Spleen (tissue), 11 donors: ENCODE data around the gene TAS1R1. TPM values are rescaled to one million over a fixed set of nuclear protein-coding genes. Genes with fewer than 3 reads are reported as not detected.
"Not testable (repeated sequence)": the region's sequence is repeated elsewhere in the genome, so short reads cannot be mapped to it uniquely, and the experiment has no call there.

Experiments used
- DNase-seq: peaks from one replicate; pipeline ENCODE4 v3.0.0-alpha.2; 2020
- H3K27ac ChIP-seq, 8 donors: fragments of 200-600 bp; sonication (generic) in 7 of 8; 1 replicate in 4 of 8; 2 replicates in 4 of 8; pipeline versions ENCODE4 v1.5.0 to v1.8.0; 2016 to 2021; ENCODE audit warnings: inconsistent platforms in 4 of 8, mild to moderate bottlenecking in 4 of 8, moderate library complexity in 1 of 8
- H3K27me3 ChIP-seq, 7 donors: fragments of 200-600 bp; sonication (generic) in 6 of 7; replicated peaks in 1 of 7; 1 replicate in 4 of 7; 2 replicates in 3 of 7; pipeline versions ENCODE4 v1.5.0 to v1.8.0; 2016 to 2021; ENCODE audit warnings: inconsistent platforms in 3 of 7, mild to moderate bottlenecking in 1 of 7
- H3K36me3 ChIP-seq, 6 donors: fragments of 200-600 bp; sonication (generic) in 5 of 6; 1 replicate in 4 of 6; 2 replicates in 2 of 6; pipeline versions ENCODE4 v1.5.0 to v1.8.0; 2016 to 2021; ENCODE audit warnings: inconsistent platforms in 2 of 6
- H3K4me1 ChIP-seq, 6 donors: fragments of 200-600 bp; sonication (generic) in 5 of 6; 1 replicate in 3 of 6; 2 replicates in 3 of 6; pipeline versions ENCODE4 v1.5.0 to v1.8.0; 2016 to 2021; ENCODE audit warnings: inconsistent platforms in 3 of 6
- H3K4me3 ChIP-seq, 8 donors: fragments of 200-600 bp; sonication (generic) in 7 of 8; 1 replicate in 4 of 8; 2 replicates in 4 of 8; pipeline versions ENCODE4 v1.5.0 to v1.8.0; 2016 to 2021; ENCODE audit warnings: inconsistent platforms in 4 of 8, mild to moderate bottlenecking in 4 of 8, moderate library complexity in 2 of 8
- H3K9me3 ChIP-seq, 8 donors: fragments of 200-600 bp; sonication (generic) in 7 of 8; 1 replicate in 4 of 8; 2 replicates in 4 of 8; pipeline versions ENCODE4 v1.5.0 to v1.8.0; 2016 to 2021; ENCODE audit warnings: inconsistent platforms in 4 of 8
- POLR2A ChIP-seq, 3 donors: fragments of 450-650 bp; IDR thresholded peaks; one replicate each; pipeline ENCODE4 v1.5.1; 2017; ENCODE audit warnings: antibody characterized with exemption in 3 of 3, mild to moderate bottlenecking in 1 of 3
- POLR2AphosphoS5 ChIP-seq, 3 donors: sonication (generic); formaldehyde crosslinking; IDR thresholded peaks; one replicate each; pipeline ENCODE4 v1.5.1; 2017; ENCODE audit warnings: antibody characterized with exemption in 3 of 3
- WGBS, 5 donors: extraction: QIAGEN DNeasy Blood & Tissue Kit in 3 of 5; methylation state at CpG; one replicate each; pipeline versions ENCODE4 v1.1.5 to v1.1.7; 2013 to 2018; 5-methylcytosine and 5-hydroxymethylcytosine counted together
- intact Hi-C: fragments of 100-400 bp; cut with DNase I; formaldehyde crosslinking; loops from one replicate; pipeline ENCODE4 v1.15.0; 2023; ENCODE audit warnings: low total_unique reads
- polyA plus RNA-seq, 3 donors: library from polyadenylated mRNA; stranded (reverse); fragments of 200-250 nt; gene quantifications; one replicate each; pipeline ENCODE4 v1.2.1, GENCODE V29; 2013
- total RNA-seq, 7 donors: library from RNA; depleted of rRNA in 3 of 7; stranded (reverse); fragments of >200 nt in 3 of 7; fragmentation: NEBNext Ultra II Directional in 4 of 7; extraction: Animal tissue kit (Norgen Biotek cat#: 25700) in 4 of 7; gene quantifications; one replicate each; pipeline versions ENCODE4 v1.1.0 to v1.2.1, GENCODE V29; 2016 to 2021
- TF ChIP-seq, protein P1 (sequence below), 11 experiments: fragments of 200-600 bp in 7 of 11; fragments of 450-650 bp in 4 of 11; sonication (generic) in 4 of 11; IDR thresholded peaks in 8 of 11; conservative IDR thresholded peaks in 3 of 11; 1 replicate in 7 of 11; 2 replicates in 4 of 11; pipeline versions ENCODE4 v1.4.0 to v1.8.0; 2016 to 2021; ENCODE audit warnings: antibody characterized with exemption in 11 of 11, inconsistent platforms in 4 of 11, mild to moderate bottlenecking in 1 of 11
- donor health status: healthy with polysubstance abuse.
- donor health status: DM: no; HTN: no; CAD: no; lungs with moderate emphysema.
- donor health status: DM: no; HTN: no; CAD: no.
- donor health status: Bipolar disorder and iron deficiency.
- donor health status: healthy.
- donor health status: DM: no; HTN: no; CAD: no.
- donor health status: DM: yes; HTN: yes; CAD: no.

TAS1R1 gene
- total and polyA plus RNA-seq, 10 donors: 0.09 to 0.88 (median 0.43) TPM

DNA sequence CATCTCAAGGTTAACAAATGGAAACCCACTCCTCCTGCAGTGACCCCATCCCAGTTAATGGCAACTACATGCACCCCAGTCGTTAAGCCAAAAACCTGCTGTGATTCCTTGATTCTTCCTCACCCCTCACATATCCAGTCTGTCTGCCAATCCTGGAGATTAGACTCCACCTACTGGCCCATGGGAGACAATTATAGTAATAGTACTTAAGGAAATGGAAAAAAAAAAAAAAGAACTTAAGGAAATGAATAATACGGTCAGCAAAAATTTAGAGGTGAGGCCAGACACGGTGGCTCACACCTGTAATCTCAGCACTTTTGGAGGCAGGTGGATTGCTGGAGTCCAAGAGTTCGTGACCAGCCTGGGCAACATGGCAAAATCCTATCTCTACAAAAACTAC, 7.8 kb upstream of the TAS1R1 start:
- Histone ChIP-seq H3K9me3 (no peaks in the 10 kb centered on the region), H3K4me1 (peaks cover 6 to 54% (median 33%) of the 10 kb centered on the region in 6 donors), H3K27me3 (no peaks in the 10 kb centered on the region), H3K4me3 (no peak overlapping the region), H3K27ac (peak overlapping the region in 6 of 8 donors; percentile 49 to 83 (median 80)), H3K36me3 (peaks cover 0 to 95% (median 77%) of the 10 kb centered on the region in 6 donors)
- intact Hi-C loops: loop anchor here (5.0 kb wide), 1 partner anchor 60 kb away; no protein-coding TSS in a partner anchor
- TF ChIP-seq POLR2AphosphoS5 (IDR thresholded peaks at IDR 0.05) (no peak), POLR2A (IDR thresholded peaks at IDR 0.05) (no peak)
- TF ChIP-seq, protein P1, sequence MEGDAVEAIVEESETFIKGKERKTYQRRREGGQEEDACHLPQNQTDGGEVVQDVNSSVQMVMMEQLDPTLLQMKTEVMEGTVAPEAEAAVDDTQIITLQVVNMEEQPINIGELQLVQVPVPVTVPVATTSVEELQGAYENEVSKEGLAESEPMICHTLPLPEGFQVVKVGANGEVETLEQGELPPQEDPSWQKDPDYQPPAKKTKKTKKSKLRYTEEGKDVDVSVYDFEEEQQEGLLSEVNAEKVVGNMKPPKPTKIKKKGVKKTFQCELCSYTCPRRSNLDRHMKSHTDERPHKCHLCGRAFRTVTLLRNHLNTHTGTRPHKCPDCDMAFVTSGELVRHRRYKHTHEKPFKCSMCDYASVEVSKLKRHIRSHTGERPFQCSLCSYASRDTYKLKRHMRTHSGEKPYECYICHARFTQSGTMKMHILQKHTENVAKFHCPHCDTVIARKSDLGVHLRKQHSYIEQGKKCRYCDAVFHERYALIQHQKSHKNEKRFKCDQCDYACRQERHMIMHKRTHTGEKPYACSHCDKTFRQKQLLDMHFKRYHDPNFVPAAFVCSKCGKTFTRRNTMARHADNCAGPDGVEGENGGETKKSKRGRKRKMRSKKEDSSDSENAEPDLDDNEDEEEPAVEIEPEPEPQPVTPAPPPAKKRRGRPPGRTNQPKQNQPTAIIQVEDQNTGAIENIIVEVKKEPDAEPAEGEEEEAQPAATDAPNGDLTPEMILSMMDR (IDR thresholded peaks at IDR 0.05 in 8 of 11, conservative IDR thresholded peaks at IDR 0.05 in 3 of 11): peak in 3 of 11 experiments; percentile 15 to 50 (median 27)
- WGBS, 5 donors: 58 to 73% (median 68%) methylated on average over 4 of the region's 4 CpGs
- DNase-seq: no peak

DNA sequence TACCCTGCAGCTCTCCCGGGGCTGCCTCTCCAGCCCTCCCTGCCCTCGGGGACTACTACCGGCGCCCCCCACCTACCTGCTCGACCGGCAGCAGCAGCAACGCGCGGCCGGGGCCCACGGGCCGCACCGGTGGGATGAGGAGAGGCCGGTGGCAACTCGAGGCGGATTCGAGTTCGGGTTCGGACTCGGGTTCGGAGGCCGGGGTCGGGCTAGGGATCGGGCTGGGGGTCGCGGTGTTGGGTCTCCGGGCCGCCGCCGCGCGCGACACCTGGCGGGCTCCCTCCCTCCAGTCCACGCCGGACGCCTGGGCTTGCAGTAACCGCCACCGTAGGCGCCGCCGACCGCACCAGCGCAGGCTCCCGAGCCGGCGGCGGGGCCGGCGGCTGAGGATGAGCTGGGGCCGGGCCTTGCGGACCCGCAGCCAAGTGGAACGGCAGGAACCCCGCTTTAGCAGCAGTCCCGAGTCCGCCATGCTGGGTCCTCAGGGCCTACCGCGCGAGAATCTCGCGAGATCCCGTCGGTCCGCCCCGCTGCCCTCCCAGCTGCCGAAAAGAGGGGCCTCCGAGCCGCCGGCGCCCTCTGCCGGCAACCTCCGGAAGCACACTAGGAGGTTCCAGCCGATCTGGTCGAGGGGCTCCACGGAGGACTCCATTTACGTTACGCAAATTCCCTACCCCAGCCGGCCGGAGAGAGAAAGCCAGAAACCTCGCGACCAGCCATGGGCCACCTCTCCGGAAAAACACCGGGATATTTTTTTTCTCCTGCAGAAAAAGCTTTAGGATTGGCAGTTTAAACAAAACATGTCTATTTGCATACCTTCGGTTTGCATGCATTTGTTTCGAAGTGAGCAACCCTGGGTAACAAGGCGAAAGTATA, 838 bp upstream of the TAS1R1 start, which contains the start of gene NOL9:
TSS of gene NOL9 (minus strand) at position 483 of the 876 bp plus-strand sequence. CDS start at position 472, 11 bp downstream.
- Histone ChIP-seq H3K27ac (peak within 1 kb of the TSS; percentile 75 to 88 (median 84)), H3K27me3 (no peaks in the 10 kb centered on the region), H3K4me3 (peak within 1 kb of the TSS; percentile 86 to 100 (median 96)), H3K4me1 (peaks cover 16 to 41% (median 31%) of the 10 kb centered on the region in 6 donors), H3K9me3 (no peaks in the 10 kb centered on the region), H3K36me3 (peaks cover 0 to 25% (median 17%) of the 10 kb centered on the region in 6 donors)
- peak; percentile 99 for DNase-seq
- 2 to 5% (median 3%) methylated on average over 20 to 87 of the region's 87 CpGs for WGBS, 5 donors
- TF ChIP-seq POLR2AphosphoS5 (IDR thresholded peaks at IDR 0.05): peak; percentile 86 to 93 (median 87)
- no peak for TF ChIP-seq POLR2A (IDR thresholded peaks at IDR 0.05)
- TF ChIP-seq, protein P1 (IDR thresholded peaks at IDR 0.05 in 8 of 11, conservative IDR thresholded peaks at IDR 0.05 in 3 of 11): peak; percentile 93 to 100 (median 98)
- intact Hi-C loops: no loop called here

DNA sequence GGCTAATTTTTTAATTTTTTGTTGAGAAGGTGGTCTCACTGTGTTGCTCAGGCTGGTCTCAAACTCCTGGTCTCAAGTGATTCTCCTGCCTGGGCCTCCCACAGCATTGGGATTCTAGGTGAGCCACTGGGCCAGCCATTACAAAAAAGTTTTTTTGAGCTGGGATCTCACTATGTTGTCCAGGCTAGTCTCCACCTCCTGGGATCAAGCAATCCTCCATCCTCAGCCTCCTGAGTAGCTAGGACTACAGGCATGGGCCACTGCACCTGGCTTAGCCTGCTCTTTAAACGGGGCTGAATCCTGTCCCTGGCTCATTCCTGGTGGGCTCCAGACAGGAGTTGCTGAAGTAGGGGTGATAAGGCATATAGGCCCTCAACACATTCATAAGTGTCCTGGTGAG, 2.5 kb downstream of the TAS1R1 start:
- TF ChIP-seq POLR2A (IDR thresholded peaks at IDR 0.05) (no peak), POLR2AphosphoS5 (IDR thresholded peaks at IDR 0.05) (no peak)
- TF ChIP-seq, protein P1 (IDR thresholded peaks at IDR 0.05 in 8 of 11, conservative IDR thresholded peaks at IDR 0.05 in 3 of 11): no peak
- H3K4me3 ChIP-seq: no peak overlapping the region
- peaks cover 16 to 27% (median 25%) of the 10 kb centered on the region in 6 donors for H3K4me1 ChIP-seq
- no peak for DNase-seq
- intact Hi-C loops: no loop called here
- no peaks in the 10 kb centered on the region for H3K36me3 ChIP-seq
- H3K9me3 ChIP-seq: no peaks in the 10 kb centered on the region
- H3K27me3 ChIP-seq: no peaks in the 10 kb centered on the region
- no peak overlapping the region for H3K27ac ChIP-seq
- 77 to 96% (median 81%) methylated on average over 1 of the region's 1 CpG for WGBS, 5 donors

DNA sequence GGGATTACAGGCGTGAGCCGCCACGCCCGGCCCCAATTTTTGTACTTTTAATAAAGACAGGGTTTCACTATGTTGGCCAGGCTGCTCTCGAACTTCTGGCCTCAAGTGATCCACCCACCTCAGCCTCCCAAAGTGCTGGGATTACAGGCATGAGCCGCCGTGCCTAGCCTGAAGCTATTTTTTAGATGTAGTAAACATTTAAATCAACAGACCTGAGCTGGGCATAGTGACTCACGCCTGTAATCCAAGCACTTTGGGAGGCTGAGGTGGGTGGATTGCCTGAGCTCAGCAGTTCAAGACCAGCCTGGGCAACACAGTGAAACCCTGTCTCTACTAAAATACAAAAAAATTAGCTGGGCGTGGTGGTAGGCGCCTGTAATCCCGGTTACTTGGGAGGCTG, 4.1 kb downstream of the TAS1R1 start:
- H3K36me3 ChIP-seq, H3K9me3 ChIP-seq, H3K27ac ChIP-seq, H3K27me3 ChIP-seq, H3K4me3 ChIP-seq, DNase-seq, intact Hi-C loops: not testable (repeated sequence)
- peaks cover 7 to 13% (median 11%) of the 10 kb centered on the region in 6 donors for H3K4me1 ChIP-seq
- WGBS, 5 donors: 87 to 97% (median 92%) methylated on average over 11 of the region's 11 CpGs
